ENCODE measurements around the gene RPS27.
"Not testable (repeated sequence)": the region's sequence is repeated elsewhere in the genome, so short reads cannot be mapped to it uniquely, and the experiment has no call there.

Gene RPS27

GRCh38 chr1:153985941-153986761 lies 4.4 kb upstream of the RPS27 start, which contains the start of gene RAB13:
Gene RAB13, minus strand, starts transcription at chr1:153986339. Its CDS starts 103 bp downstream, at chr1:153986236.
- DNase-seq (ENCODE audit: low read depth in 2 of 2): no peak

GRCh38 chr1:153987621-153988020 lies 2.9 kb upstream of the RPS27 start:
- no peak for DNase-seq (ENCODE audit: low read depth in 2 of 2)

- DNase-seq (ENCODE audit: low read depth in 2 of 2): no peak
These were observed 629 bp downstream of the RPS27 start for GRCh38 chr1:153991151-153991630.

- no peak for DNase-seq (ENCODE audit: low read depth in 2 of 2)
These were observed 1.2 kb downstream of the RPS27 start for GRCh38 chr1:153991806-153992205.

GRCh38 chr1:153995202-153995601 lies 4.6 kb downstream of the RPS27 start:
- no peak for DNase-seq (ENCODE audit: low read depth in 2 of 2)

- DNase-seq (ENCODE audit: low read depth in 2 of 2): no peak
These were observed 5.1 kb downstream of the RPS27 start for GRCh38 chr1:153995640-153996039.

GRCh38 chr1:153996882-153997281 lies 6.3 kb downstream of the RPS27 start:
- not testable (repeated sequence) for DNase-seq (ENCODE audit: low read depth in 2 of 2)

- DNase-seq (ENCODE audit: low read depth in 2 of 2): no peak
These were observed 9.9 kb downstream of the RPS27 start for GRCh38 chr1:154000420-154000819.

GRCh38 chr1:154006136-154006535 lies 15.6 kb downstream of the RPS27 start:
- no peak for DNase-seq (ENCODE audit: low read depth in 2 of 2)

GRCh38 chr1:154012129-154012528 lies 21.6 kb downstream of the RPS27 start:
- no peak for DNase-seq (ENCODE audit: low read depth in 2 of 2)

- DNase-seq (ENCODE audit: low read depth in 2 of 2): not testable (repeated sequence)
These were observed 22.0 kb downstream of the RPS27 start for GRCh38 chr1:154012543-154012942.

- no peak for DNase-seq (ENCODE audit: low read depth in 2 of 2)
These were observed 23.8 kb downstream of the RPS27 start for GRCh38 chr1:154014154-154014907.

- DNase-seq (ENCODE audit: low read depth in 2 of 2): no peak
These were observed 28.7 kb downstream of the RPS27 start for GRCh38 chr1:154019269-154019668.

- no peak for DNase-seq (ENCODE audit: low read depth in 2 of 2)
These were observed 29.4 kb downstream of the RPS27 start for GRCh38 chr1:154019940-154020339.

- not testable (repeated sequence) for DNase-seq (ENCODE audit: low read depth in 2 of 2)
These were observed 43.1 kb downstream of the RPS27 start for GRCh38 chr1:154033697-154034096.

Measured in stimulated activated CD8-positive, alpha-beta memory T cell treated with anti-CD3 and anti-CD28 coated beads, Interleukin-2, amount 100 ng/mL, for 1 hour (primary cell).